T-helper 2 cell (primary cell): ENCODE measurements around the gene ALK.
A peak's percentile ranks its signal among the peaks of the same experiment; 100 is the strongest.

Experiments used
- DNase-seq, 5 experiments: peaks; one replicate each; pipeline versions ENCODE4 v3.0.0 to v3.0.0-alpha.2; 2012 to 2022

The ALK gene

DNA sequence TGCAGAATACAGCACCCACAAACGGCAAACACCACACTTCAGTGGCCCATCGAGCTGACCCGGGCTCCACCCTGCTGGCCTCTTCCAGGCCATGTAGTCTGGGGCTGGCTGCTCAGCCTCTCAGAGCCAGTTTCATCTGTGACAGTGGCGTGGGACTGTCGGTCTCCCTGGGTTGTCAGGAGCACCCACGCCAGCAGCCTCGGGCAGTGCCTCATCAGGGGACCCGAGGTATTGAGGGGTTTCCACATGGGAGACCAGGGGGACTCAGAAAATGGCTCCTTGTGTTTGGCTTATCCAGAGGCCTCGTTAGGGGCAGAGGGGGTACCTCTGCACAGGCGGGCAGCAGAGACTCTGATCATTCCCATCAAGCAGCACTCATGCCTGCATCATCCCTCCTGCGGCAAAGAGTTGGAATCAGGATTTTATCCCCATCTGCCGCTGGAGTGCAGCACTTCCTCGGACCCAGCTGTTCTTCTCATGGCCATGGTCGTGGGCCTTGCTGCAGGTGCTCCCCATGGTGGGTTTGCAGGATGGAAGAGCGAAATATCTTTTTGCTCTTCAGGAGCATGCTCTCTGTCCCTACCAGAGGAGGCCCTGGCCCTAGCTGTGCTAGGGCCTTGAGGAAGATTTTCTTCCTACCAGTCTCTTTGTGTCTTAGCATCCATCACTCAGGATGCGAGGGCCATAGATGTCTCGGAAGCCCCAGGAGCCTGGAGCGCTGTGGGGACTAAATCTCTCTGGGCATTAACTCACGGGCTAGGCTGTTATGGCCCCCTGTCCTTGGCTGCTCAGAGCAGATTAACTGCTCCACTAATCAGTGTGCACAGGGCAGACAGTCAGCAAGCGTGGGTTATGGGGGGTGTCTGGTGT lies 705.4 kb downstream of the ALK start:
- DNase-seq: no peak

DNA sequence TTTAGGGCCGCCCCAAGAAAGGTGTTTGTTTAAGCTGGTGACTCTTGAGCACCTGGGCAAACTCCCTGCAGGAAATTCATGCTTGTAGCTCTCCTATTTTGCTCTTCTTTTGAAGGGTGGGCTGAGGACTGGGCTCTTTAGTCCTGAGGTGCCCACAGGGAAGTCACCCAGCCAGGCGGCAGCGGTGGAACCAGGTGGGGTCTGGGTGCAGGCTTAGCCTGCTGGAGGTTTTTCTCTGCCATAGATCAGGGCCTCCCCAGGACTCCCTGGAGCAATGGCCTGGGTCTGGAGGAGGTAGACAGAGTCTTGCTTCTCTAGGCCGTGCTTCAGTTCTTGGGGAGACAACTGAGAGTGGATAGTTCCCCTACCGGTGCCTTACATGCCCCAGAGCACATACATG lies 706.3 kb downstream of the ALK start:
- no peak for DNase-seq

DNA sequence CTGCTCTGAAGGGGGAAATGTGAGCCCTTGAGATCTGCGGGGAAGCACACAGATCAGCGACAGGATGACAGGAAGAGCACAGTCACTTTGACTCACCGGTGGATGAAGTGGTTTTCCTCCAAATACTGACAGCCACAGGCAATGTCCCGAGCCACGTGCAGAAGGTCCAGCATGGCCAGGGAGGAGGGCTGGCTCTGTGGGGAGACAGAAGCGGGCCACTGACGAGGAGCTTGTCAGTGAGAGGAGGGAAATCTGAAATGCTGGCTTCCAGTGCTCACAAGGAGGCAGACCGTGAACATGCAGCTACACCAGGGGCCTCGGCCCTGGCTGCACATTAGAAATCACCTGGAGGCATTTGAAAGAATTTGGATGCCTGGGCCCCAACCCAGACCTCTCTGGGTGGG lies 707.5 kb downstream of the ALK start:
- DNase-seq: no peak

GRCh38 chr2:29212009-29212408 lies 709.4 kb downstream of the ALK start:
- no peak for DNase-seq

GRCh38 chr2:29209551-29209950 lies 711.8 kb downstream of the ALK start:
- no peak for DNase-seq

GRCh38 chr2:29207352-29208148 lies 713.8 kb downstream of the ALK start:
- DNase-seq: no peak

GRCh38 chr2:29206941-29207340 lies 714.4 kb downstream of the ALK start:
- DNase-seq: no peak

- no peak for DNase-seq
Measured at GRCh38 chr2:29202819-29203495, 718.4 kb downstream of the ALK start.

DNA sequence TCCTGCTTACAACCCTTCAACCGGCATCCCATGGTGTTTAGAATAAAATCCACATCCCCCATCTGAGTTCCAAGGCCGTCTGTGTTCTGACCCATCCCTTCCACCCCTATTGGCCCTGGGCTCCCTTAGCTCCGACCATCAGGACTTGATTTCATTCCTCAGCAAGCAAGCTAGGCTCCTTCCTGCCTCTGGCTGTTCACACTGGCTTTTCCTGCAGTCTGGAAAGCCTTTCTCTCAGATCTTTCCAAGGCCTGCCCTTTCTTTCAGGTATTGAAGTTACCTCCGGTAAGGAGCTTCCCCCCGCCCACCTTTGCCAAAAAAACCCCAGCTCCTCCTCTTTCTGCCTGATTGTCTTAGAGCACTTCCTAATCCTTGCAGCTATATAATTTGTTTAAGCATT lies 719.4 kb downstream of the ALK start:
- no peak for DNase-seq

DNA sequence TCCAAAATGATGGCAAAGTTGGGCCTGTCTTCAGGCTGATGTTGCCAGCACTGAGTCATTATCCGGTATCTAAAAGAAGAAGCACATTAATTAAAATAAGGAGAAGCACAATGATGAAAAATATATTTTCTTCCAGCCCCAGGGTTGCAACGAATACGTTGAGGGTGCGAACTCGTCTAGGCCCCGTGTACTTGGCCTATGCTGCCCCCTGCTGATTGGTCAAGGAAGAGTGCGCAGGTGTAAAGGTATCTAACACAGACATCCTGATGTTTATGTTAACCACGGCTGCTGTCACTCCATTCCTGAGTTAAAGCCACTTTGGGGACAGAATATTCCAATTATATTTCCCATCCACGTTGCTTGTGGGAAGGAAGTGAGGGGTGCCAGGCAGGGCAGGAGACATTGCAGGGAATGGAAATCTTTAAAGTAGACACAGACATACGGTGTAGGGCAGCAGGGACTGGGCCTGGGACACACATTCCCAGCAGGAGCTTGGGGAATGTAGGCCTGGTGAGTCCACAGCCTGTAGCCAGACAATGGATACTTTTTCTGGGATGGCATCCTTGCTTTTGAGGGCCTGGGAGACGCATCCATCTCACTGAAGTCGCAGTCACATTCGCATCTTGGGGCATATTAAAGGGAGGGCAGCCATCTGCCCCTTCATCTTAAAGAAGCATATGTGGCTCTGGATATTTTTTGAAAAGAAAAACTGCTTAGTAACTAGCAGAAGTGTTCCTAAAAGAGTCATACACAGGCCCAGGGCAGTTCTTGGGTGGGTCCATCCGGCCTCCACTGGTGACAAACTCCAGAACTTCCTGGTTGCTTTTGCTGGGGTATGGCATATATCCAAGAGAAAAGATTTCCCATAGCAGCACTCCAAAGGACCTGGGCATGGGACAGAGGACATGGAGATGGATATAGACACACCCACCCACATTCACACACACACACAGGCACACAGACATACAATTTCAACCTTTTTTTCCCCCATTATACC lies 724.3 kb downstream of the ALK start:
- DNase-seq: peak; percentile 42 to 77 (median 63)

DNA sequence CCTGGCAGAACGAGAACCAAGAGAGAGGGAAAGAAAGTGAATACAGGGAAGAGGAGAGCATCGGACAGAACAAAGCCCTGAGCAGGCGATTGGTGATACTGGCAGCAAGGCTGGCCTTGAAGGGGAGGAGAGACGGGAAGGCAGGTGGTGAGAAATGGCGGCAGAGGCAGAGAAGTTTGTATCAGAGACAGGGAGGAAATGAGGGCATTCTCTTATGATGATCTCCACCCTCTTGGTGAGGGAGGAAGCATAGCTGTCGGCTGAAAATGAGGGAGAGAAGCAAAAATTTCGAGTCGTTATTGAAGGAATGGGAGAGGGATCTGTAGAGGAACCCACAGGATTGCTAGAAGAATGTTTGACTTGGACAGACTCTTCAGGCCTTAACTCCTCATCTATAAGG lies 725.6 kb downstream of the ALK start:
- DNase-seq: no peak

GRCh38 chr2:29193681-29194080 lies 727.7 kb downstream of the ALK start:
- no peak for DNase-seq

DNA sequence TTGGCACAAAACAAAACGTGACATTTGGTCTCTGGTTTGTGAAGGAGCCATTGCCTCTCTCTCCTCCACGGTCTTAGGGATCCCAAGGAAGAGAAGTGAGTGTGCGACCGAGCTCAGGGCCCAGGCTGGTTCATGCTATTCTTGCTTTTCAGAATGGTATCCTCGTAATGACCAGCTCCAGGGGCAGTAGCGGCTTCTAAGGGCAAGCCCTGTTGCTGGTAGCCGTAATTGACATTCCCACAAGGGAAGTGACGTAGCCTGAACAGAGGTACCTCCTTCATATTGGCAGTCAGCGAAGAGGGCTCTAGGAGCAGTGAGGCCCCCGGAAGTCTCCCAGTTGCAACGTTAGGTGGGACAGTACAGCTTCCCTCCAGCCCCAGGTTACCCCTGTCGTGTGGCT lies 728.3 kb downstream of the ALK start:
- no peak for DNase-seq

DNA sequence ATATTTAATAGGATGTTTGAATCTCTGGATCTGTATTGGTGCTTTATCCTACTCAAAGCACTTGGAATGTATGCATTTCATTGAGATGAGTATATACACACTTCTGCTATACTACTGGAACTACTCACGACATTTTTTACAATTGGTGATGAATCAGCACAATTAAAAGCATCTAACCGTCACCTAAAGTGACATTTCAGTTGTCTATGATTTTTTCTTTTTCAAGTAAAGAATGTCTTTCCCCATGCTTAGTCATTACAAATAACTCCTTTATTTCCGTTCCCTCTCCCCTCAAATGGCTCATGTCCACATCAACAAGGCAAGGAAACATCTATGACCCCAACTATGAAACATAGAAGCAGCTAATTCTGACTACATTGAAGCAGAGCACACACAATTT lies 728.9 kb downstream of the ALK start:
- DNase-seq: no peak

DNA sequence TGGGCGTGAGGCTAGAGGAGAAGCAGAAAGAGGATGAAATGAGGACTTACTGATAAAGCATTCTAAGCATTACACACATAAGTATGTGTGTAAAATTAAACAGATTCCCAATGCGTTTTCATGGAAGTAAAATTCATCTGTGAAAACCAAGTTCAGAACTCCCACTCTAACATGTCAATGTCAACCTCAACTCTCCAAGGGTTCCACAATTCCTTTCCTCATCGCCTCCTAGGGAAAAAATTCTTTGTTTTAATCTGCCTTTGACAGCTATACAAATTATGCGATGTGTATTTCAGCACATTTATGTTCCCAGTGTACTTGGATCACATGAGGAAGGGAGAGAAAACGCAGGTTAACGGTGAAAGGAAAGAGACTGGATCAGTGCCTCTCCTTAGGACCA lies 729.6 kb downstream of the ALK start:
- no peak for DNase-seq

- no peak for DNase-seq
Measured at GRCh38 chr2:29189052-29189451, 732.3 kb downstream of the ALK start.

- DNase-seq: no peak
Measured at GRCh38 chr2:29187926-29188325, 733.5 kb downstream of the ALK start.

DNA sequence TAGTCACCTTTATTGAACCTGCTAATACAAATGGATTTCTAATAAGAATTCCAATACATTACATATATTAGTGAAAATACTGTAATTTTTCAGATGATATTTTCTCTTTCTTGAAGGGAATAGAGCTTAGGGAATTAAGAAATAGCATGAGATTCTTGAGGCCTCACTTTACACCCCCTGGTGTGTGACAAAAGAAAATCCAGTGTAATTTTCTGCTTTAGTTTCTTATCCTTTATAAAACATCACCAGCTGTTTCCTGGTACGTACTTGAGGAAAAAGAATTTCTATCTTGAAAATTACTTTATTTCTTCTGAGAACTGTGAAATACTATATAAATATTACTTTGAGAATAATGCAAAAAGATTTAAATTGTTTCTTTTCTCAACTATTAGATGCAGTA lies 734.6 kb downstream of the ALK start:
- no peak for DNase-seq

- DNase-seq: no peak
Measured at GRCh38 chr2:29184531-29184930, 736.9 kb downstream of the ALK start.

- DNase-seq: no peak
Measured at GRCh38 chr2:29182920-29183319, 738.5 kb downstream of the ALK start.

- DNase-seq: no peak
Measured at GRCh38 chr2:29182334-29182733, 739.1 kb downstream of the ALK start.

DNA sequence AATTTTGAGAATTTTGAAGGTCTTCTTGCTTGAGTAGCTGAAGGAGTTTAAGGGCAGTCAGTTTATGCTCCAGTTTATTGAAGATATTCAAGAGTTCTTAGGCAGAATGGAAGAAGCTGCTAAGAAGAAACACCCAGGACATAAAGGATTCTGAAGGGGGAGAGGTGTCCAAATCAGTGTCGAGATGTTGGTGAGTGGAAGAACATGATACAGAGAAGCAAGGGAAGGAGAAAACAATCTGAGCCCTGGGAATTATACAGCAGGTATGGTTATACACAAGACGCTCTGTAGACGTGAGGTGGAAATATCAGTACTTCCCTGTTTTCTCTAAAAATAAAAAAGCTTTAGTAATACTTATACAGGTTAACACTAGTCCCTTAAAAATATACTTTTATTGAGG lies 746.0 kb downstream of the ALK start:
- DNase-seq: no peak
